Osteocyte (in vitro differentiated cells): ENCODE results near the gene GRIA4. TPM values are rescaled to one million over a fixed set of nuclear protein-coding genes. Genes with fewer than 3 reads are reported as not detected.

Source experiments
- DNase-seq: peaks from one replicate; pipeline ENCODE4 v3.0.0; 2021; ENCODE audit warnings: mixed read lengths; ENCODE audit not compliant: unreplicated experiment; ENCODE audit errors: extremely low spot score
- H3K27ac Mint-ChIP-seq: one replicate; pipeline ENCODE4 v1.8.0; 2021; ENCODE audit warnings: mild to moderate bottlenecking, mixed read lengths; ENCODE audit not compliant: unreplicated experiment
- H3K27me3 Mint-ChIP-seq: one replicate; pipeline ENCODE4 v1.8.0; 2021; ENCODE audit warnings: mixed read lengths; ENCODE audit not compliant: unreplicated experiment
- H3K36me3 Mint-ChIP-seq: one replicate; pipeline ENCODE4 v1.8.0; 2021; ENCODE audit warnings: mixed read lengths; ENCODE audit not compliant: unreplicated experiment
- H3K4me1 Mint-ChIP-seq: one replicate; pipeline ENCODE4 v1.8.0; 2021; ENCODE audit warnings: mixed read lengths; ENCODE audit not compliant: unreplicated experiment
- H3K4me3 Mint-ChIP-seq: one replicate; pipeline ENCODE4 v1.8.0; 2021; ENCODE audit warnings: mild to moderate bottlenecking, moderate library complexity, mixed read lengths; ENCODE audit not compliant: unreplicated experiment
- H3K9me3 Mint-ChIP-seq: one replicate; pipeline ENCODE4 v1.8.0; 2021; ENCODE audit warnings: mixed read lengths; ENCODE audit not compliant: unreplicated experiment
- CTCF ChIP-seq: fragments of 200-600 bp; sonication (generic); IDR thresholded peaks from 2 replicates; pipeline ENCODE4 v1.5.0; 2021; ENCODE audit warnings: antibody characterized with exemption, mild to moderate bottlenecking, moderate library complexity
- total RNA-seq: library from RNA; stranded (reverse); gene quantifications from 2 replicates; pipeline ENCODE4 v1.2.1, GENCODE V29; 2021

Gene GRIA4
- total RNA-seq, 1 donor from 2014 or later, result not detected

DNA sequence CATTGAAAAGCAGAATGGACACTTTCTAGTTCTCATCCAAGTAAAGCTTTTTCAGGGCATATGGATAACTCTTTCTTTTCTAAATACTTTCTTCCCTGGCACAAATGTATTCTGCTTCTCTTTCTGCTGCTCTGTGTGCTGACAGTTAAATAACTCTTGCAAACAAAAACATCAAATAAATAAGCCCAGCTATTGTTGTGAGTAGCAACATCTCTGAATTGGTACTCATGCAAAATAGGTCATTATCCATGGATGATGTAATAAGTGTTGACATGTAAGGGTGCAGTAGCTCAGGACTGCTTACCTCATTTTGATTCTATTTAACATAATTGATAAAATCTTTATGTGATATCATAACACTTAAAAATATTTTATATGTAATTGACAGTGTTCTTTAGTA, 247.9 kb downstream of the GRIA4 start:
- Mint-ChIP-seq H3K4me3 (no peak overlapping the region), H3K27ac (no peak overlapping the region), H3K9me3 (no peaks in the 10 kb centered on the region), H3K4me1 (no peaks in the 10 kb centered on the region), H3K36me3 (no peaks in the 10 kb centered on the region), H3K27me3 (peaks cover 36% of the 10 kb centered on the region)
- TF ChIP-seq CTCF, result no peak
- DNase-seq, result no peak

DNA sequence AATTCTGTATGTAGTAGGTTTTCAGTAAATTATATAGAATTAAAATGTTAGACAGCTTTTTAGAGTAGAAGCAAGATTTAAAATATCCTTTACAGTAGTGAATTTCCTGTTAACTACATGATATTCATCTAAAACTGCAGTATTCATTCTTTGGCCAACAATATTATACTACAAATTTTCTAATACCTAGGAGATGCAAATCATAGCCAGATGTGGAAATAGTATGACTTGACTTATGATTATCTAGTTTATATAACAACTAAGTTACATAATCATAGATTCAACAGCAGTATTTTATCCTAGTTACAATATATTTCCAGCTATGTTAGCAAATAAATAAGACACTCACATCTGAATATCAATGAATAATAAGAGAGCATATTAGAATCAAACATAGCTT, 249.0 kb downstream of the GRIA4 start:
- no peaks in the 10 kb centered on the region for H3K36me3 Mint-ChIP-seq
- DNase-seq, result no peak
- no peak for TF ChIP-seq CTCF
- peaks cover 36% of the 10 kb centered on the region for H3K27me3 Mint-ChIP-seq
- H3K27ac Mint-ChIP-seq, result no peak overlapping the region
- no peaks in the 10 kb centered on the region for H3K4me1 Mint-ChIP-seq
- no peak overlapping the region for H3K4me3 Mint-ChIP-seq
- no peaks in the 10 kb centered on the region for H3K9me3 Mint-ChIP-seq

GRCh38 chr11:105860105-105860504, 250.2 kb downstream of the GRIA4 start:
- Mint-ChIP-seq H3K27me3 (peaks cover 32% of the 10 kb centered on the region), H3K4me3 (no peak overlapping the region), H3K36me3 (no peaks in the 10 kb centered on the region), H3K27ac (no peak overlapping the region), H3K9me3 (no peaks in the 10 kb centered on the region), H3K4me1 (no peaks in the 10 kb centered on the region)
- no peak for TF ChIP-seq CTCF
- DNase-seq, result no peak

- Mint-ChIP-seq H3K4me1 (no peaks in the 10 kb centered on the region), H3K27ac (no peak overlapping the region), H3K4me3 (no peak overlapping the region), H3K27me3 (peaks cover 29% of the 10 kb centered on the region), H3K9me3 (no peaks in the 10 kb centered on the region), H3K36me3 (no peaks in the 10 kb centered on the region)
- TF ChIP-seq CTCF, result peak; percentile 24
- no peak for DNase-seq
These were observed 251.4 kb downstream of the GRIA4 start for GRCh38 chr11:105861225-105861624.

- Mint-ChIP-seq H3K36me3 (no peaks in the 10 kb centered on the region), H3K4me3 (no peak overlapping the region), H3K27me3 (peaks cover 27% of the 10 kb centered on the region), H3K4me1 (no peaks in the 10 kb centered on the region), H3K27ac (no peak overlapping the region), H3K9me3 (no peaks in the 10 kb centered on the region)
- DNase-seq, result no peak
- peak; percentile 79 for TF ChIP-seq CTCF
These were observed 253.0 kb downstream of the GRIA4 start for GRCh38 chr11:105862736-105863367.
